Measurements from ENCODE around the gene NRTN.
"Not testable (repeated sequence)": the region's sequence is repeated elsewhere in the genome, so short reads cannot be mapped to it uniquely, and the experiment has no call there.

NRTN gene

GRCh38 chr19:5804516-5805461 is at the start of gene NRTN:
Gene NRTN (plus strand): TSS chr19:5805067. CDS start chr19:5824166, 19,099 bp downstream.
- DNase-seq, result peak; percentile 61

GRCh38 chr19:5762608-5763217 is 42.2 kb upstream of the NRTN start:
- no peak for DNase-seq

- DNase-seq, result no peak
These were observed 39.6 kb upstream of the NRTN start for GRCh38 chr19:5765220-5765619.

- DNase-seq, result no peak
These were observed 36.9 kb upstream of the NRTN start for GRCh38 chr19:5767949-5768348.

GRCh38 chr19:5772416-5772815 is 32.5 kb upstream of the NRTN start:
- DNase-seq, result no peak

GRCh38 chr19:5773276-5773675 is 31.6 kb upstream of the NRTN start:
- DNase-seq, result no peak

- DNase-seq, result no peak
These were observed 29.9 kb upstream of the NRTN start for GRCh38 chr19:5774921-5775320.

- DNase-seq, result no peak
These were observed 29.1 kb upstream of the NRTN start for GRCh38 chr19:5775668-5776309.

- DNase-seq, result no peak
These were observed 26.5 kb upstream of the NRTN start for GRCh38 chr19:5778402-5778801.

- DNase-seq, result not testable (repeated sequence)
These were observed 24.0 kb upstream of the NRTN start for GRCh38 chr19:5780916-5781315.

- no peak for DNase-seq
These were observed 22.5 kb upstream of the NRTN start for GRCh38 chr19:5782322-5782721.

GRCh38 chr19:5782945-5783919 is 21.6 kb upstream of the NRTN start:
- DNase-seq, result no peak

GRCh38 chr19:5784581-5785147 is 20.2 kb upstream of the NRTN start, which contains the start of gene PRR22:
Gene PRR22 (minus strand): TSS chr19:5784746. CDS start chr19:5784660, 86 bp downstream.
- no peak for DNase-seq

GRCh38 chr19:5785423-5785822 is 19.4 kb upstream of the NRTN start:
- no peak for DNase-seq

- no peak for DNase-seq
These were observed 18.1 kb upstream of the NRTN start for GRCh38 chr19:5786593-5787408.

- no peak for DNase-seq
These were observed 17.3 kb upstream of the NRTN start for GRCh38 chr19:5787409-5788182.

GRCh38 chr19:5788422-5788821 is 16.4 kb upstream of the NRTN start:
- no peak for DNase-seq

- no peak for DNase-seq
These were observed 15.5 kb upstream of the NRTN start for GRCh38 chr19:5789351-5789761.

GRCh38 chr19:5789886-5790558 is 14.8 kb upstream of the NRTN start:
- no peak for DNase-seq

Data from activated naive CD4-positive, alpha-beta T cell treated with anti-CD3 and anti-CD28 coated beads, Interleukin-2, amount 50 U/mL, for 16 hours (primary cell).